GM18511 (cell line): ENCODE measurements around the gene SMARCB1.
"Not testable (repeated sequence)": the region's sequence is repeated elsewhere in the genome, so short reads cannot be mapped to it uniquely, and the experiment has no call there.

Source experiments
- ATAC-seq: cut with Tn5 transposase; IDR thresholded peaks from one replicate; pipeline ENCODE4 v1.9.1; 2021; ENCODE audit warnings: mild to moderate bottlenecking, moderate library complexity; ENCODE audit not compliant: unreplicated experiment

Gene SMARCB1

GRCh38 chr22:23841736-23842445 is 55.1 kb downstream of the SMARCB1 start:
- ATAC-seq = no peak

- ATAC-seq = no peak
These were observed 55.8 kb downstream of the SMARCB1 start for GRCh38 chr22:23842599-23842998.

- ATAC-seq = no peak
These were observed 58.0 kb downstream of the SMARCB1 start for GRCh38 chr22:23844739-23845202.

GRCh38 chr22:23845265-23846080 is 58.7 kb downstream of the SMARCB1 start:
- no peak for ATAC-seq

- no peak for ATAC-seq
These were observed 59.3 kb downstream of the SMARCB1 start for GRCh38 chr22:23846081-23846469.

- no peak for ATAC-seq
These were observed 60.6 kb downstream of the SMARCB1 start for GRCh38 chr22:23847310-23847920.

- no peak for ATAC-seq
These were observed 61.5 kb downstream of the SMARCB1 start for GRCh38 chr22:23847991-23848864.

- no peak for ATAC-seq
These were observed 62.5 kb downstream of the SMARCB1 start for GRCh38 chr22:23849009-23850006.

GRCh38 chr22:23850136-23850611 is 63.4 kb downstream of the SMARCB1 start:
- peak; percentile 68 for ATAC-seq

GRCh38 chr22:23856721-23857605 is 70.2 kb downstream of the SMARCB1 start:
- ATAC-seq = peak; percentile 51

GRCh38 chr22:23857606-23858483 is 71.1 kb downstream of the SMARCB1 start, which contains the start of gene SLC2A11:
TSS of gene SLC2A11 (plus strand) at chr22:23857875. CDS start at chr22:23858000, 125 bp downstream.
- ATAC-seq = peak; percentile 91

- no peak for ATAC-seq
These were observed 71.7 kb downstream of the SMARCB1 start for GRCh38 chr22:23858484-23858815.

GRCh38 chr22:23859201-23859600 is 72.4 kb downstream of the SMARCB1 start:
- no peak for ATAC-seq

- not testable (repeated sequence) for ATAC-seq
These were observed 73.4 kb downstream of the SMARCB1 start for GRCh38 chr22:23860187-23860586.

GRCh38 chr22:23862103-23862502 is 75.3 kb downstream of the SMARCB1 start:
- no peak for ATAC-seq

GRCh38 chr22:23864499-23865154 is 77.9 kb downstream of the SMARCB1 start:
- not testable (repeated sequence) for ATAC-seq

- no peak for ATAC-seq
These were observed 81.8 kb downstream of the SMARCB1 start for GRCh38 chr22:23868580-23868979.
